Measurements from ENCODE around the gene RAB8B. TPM values are rescaled to one million over a fixed set of nuclear protein-coding genes. Genes with fewer than 3 reads are reported as not detected.

RAB8B gene
- total RNA-seq, 1 experiment from 2014 or later, result 17.6 TPM

DNA sequence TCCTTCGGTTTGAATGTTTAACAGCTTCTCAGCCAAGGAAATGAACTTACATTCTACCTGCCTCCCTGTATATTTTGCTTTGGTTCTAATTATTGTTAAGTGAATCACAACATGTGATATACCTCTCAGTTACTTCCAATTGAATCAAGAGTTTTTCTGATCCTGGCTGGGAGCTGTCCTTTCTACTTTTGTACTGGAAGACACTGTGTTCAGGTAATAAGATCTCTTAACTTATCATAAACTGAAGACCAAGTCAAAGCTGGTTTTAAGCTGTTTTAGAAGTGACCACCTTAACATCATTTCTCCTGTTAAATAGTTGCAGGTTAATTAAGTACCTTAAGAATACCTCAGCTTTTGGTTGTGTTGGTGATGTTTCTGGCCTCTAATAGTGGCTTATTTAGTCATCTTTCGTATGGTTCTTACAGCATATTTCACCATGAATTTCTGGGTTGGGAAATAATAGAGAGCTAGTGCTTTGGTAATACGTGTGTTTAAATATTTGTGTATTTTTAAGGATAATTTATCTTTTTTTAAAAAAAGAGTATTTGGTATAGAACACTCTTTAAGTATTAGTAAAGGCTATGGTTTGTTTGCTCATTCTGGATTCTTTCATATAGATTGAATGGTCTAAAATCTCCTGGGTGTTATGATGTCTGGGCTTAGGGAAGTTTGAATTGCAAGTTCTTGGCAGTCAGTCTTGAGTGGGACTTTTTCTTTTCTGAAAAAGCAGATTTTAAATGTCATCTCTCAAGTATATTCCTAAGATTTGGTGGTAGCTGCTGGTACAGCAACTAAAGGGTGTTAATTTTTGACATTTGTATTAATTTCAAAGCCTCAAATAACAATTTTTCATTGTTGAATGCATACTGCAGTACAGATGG is 1.6 kb downstream of the RAB8B start:
- Histone ChIP-seq H3K4me1 (ENCODE audit: control insufficient read depth, insufficient read depth, low read length) (peaks cover 20% of the 10 kb centered on the region), H3K27me3 (ENCODE audit: control insufficient read depth, insufficient read depth, low read length) (no peaks in the 10 kb centered on the region), H3K9me3 (ENCODE audit: control insufficient read depth, insufficient read depth, low read depth, low read length) (no peaks in the 10 kb centered on the region), H3K4me3 (ENCODE audit: low read depth in 2 of 2, low read length in 2 of 2) (peak overlapping the region; percentile 67 to 71; a peak in 3 of 4 replicates), H3K36me3 (ENCODE audit: control insufficient read depth, insufficient read depth, low read length) (no peaks in the 10 kb centered on the region; the same call in 1 of the 2 replicates), H3K27ac (ENCODE audit: low read length) (peak overlapping the region; percentile 71; the same call in 1 of the 2 replicates)
- TF ChIP-seq, protein P1, sequence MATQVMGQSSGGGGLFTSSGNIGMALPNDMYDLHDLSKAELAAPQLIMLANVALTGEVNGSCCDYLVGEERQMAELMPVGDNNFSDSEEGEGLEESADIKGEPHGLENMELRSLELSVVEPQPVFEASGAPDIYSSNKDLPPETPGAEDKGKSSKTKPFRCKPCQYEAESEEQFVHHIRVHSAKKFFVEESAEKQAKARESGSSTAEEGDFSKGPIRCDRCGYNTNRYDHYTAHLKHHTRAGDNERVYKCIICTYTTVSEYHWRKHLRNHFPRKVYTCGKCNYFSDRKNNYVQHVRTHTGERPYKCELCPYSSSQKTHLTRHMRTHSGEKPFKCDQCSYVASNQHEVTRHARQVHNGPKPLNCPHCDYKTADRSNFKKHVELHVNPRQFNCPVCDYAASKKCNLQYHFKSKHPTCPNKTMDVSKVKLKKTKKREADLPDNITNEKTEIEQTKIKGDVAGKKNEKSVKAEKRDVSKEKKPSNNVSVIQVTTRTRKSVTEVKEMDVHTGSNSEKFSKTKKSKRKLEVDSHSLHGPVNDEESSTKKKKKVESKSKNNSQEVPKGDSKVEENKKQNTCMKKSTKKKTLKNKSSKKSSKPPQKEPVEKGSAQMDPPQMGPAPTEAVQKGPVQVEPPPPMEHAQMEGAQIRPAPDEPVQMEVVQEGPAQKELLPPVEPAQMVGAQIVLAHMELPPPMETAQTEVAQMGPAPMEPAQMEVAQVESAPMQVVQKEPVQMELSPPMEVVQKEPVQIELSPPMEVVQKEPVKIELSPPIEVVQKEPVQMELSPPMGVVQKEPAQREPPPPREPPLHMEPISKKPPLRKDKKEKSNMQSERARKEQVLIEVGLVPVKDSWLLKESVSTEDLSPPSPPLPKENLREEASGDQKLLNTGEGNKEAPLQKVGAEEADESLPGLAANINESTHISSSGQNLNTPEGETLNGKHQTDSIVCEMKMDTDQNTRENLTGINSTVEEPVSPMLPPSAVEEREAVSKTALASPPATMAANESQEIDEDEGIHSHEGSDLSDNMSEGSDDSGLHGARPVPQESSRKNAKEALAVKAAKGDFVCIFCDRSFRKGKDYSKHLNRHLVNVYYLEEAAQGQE (IDR thresholded peaks at IDR 0.05; ENCODE audit: insufficient read depth in 1 of 2, low read depth in 2 of 2, low read length in 1 of 2), result 0 out of 4 replicates have a peak, but pooled peaks of 1 of the 2 experiments have one; percentile 27
- TF ChIP-seq SIN3A (IDR thresholded peaks at IDR 0.05; ENCODE audit: borderline replicate concordance, insufficient read depth, low read depth, low read length), result no peak
- no peak for TF ChIP-seq CTCF (IDR thresholded peaks at IDR 0.05)
- no peak for TF ChIP-seq TCF7L2 (IDR thresholded peaks at IDR 0.05; ENCODE audit: low read depth, low read length)
- ChIA-PET CTCF (interaction anchor here (0.6 kb wide), 1 partner anchor 91 kb away, joined by 5 read pairs; no protein-coding TSS in a partner anchor), POLR2A (no interaction called here)
- ATAC-seq (no peak), DNase-seq (ENCODE audit: low read depth, low spot score) (no peak)
- in situ Hi-C loops (cut with HindIII; ENCODE audit: low pct_unique_long_range_greater_than_20kb, low sequenced_read_pairs), result no loop called here
- intact Hi-C loops (cut with micrococcal nuclease; ENCODE audit: unreplicated experiment), result no loop called here
- BruUV-seq (replicated peaks), result no TSS peak

DNA sequence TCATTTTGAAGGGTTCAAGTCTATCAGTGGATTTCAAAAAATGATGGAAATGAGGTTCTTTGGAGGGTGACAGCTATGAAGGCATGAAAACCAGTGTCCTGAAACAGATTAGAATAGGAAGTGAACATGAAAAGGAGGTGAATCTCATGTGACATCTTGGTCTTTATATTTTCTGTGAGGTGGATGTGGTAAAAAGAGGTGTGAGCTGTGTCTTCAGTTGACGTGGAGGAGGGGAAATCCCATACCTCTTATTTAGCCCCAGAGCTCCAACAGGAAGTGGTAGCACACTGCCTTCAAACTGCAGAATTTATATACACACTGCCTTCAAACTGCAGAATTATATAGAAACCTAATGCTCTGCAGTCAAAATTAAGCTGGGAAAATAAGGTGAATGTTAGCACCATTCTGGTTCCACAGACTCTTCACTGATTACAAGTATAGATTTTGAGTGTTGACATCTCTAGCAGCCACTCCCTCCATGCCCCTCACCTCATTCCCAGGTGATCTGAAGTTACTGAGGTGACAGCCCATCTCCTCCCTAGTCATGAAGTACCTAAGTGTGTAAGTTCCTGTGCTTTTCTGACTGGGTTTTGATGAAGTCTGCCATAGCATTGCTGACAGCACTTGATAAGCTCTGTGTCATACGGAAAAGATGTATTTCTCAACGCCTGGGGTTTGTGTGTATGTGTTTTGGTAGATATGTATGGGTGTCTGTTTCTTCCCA is 2.7 kb downstream of the RAB8B start:
- H3K4me1 ChIP-seq (ENCODE audit: control insufficient read depth, insufficient read depth, low read length), result peaks cover 21% of the 10 kb centered on the region
- intact Hi-C loops (cut with micrococcal nuclease; ENCODE audit: unreplicated experiment), result no loop called here
- no peaks in the 10 kb centered on the region for H3K9me3 ChIP-seq (ENCODE audit: control insufficient read depth, insufficient read depth, low read depth, low read length)
- H3K27ac ChIP-seq (ENCODE audit: low read length), result no peak overlapping the region
- H3K36me3 ChIP-seq (ENCODE audit: control insufficient read depth, insufficient read depth, low read length), result no peaks in the 10 kb centered on the region; the same call in 1 of the 2 replicates
- CTCF ChIA-PET, result interaction anchor here (0.6 kb wide), 1 partner anchor 90 kb away, joined by 5 read pairs; no protein-coding TSS in a partner anchor
- no peak for DNase-seq (ENCODE audit: low read depth, low spot score)
- no peak for ATAC-seq
- in situ Hi-C loops (cut with HindIII; ENCODE audit: low pct_unique_long_range_greater_than_20kb, low sequenced_read_pairs), result no loop called here
- no TSS peak for BruUV-seq (replicated peaks)
- H3K27me3 ChIP-seq (ENCODE audit: control insufficient read depth, insufficient read depth, low read length), result no peaks in the 10 kb centered on the region
- TF ChIP-seq TCF7L2 (IDR thresholded peaks at IDR 0.05; ENCODE audit: low read depth, low read length) (no peak), POLR2AphosphoS5 (IDR thresholded peaks at IDR 0.05; ENCODE audit: low read depth, low read length) (no peak), SIN3A (IDR thresholded peaks at IDR 0.05; ENCODE audit: borderline replicate concordance, insufficient read depth, low read depth, low read length) (no peak), CTCF (IDR thresholded peaks at IDR 0.05) (no peak)
- TF ChIP-seq, protein P1 (IDR thresholded peaks at IDR 0.05; ENCODE audit: insufficient read depth in 1 of 2, low read depth in 2 of 2, low read length in 1 of 2), result no peak
- no peak overlapping the region for H3K4me3 ChIP-seq (ENCODE audit: low read depth in 2 of 2, low read length in 2 of 2)
- POLR2A ChIA-PET, result no interaction called here
